ENCODE results near the gene MOV10L1. TPM values are rescaled to one million over a fixed set of nuclear protein-coding genes. Genes with fewer than 3 reads are reported as not detected.

MOV10L1 gene
- total and polyA plus RNA-seq, 9 of the 15 experiments (the other 6 are each of a cell fraction or from before 2014, with no cell fraction given): 0.06 to 0.43 (median 0.15) TPM

GRCh38 chr22:50210378-50211139 lies 120.8 kb downstream of the MOV10L1 start:
- intact Hi-C loops (cut with micrococcal nuclease): no loop called here
- H3K27ac ChIP-seq (ENCODE audit: extremely low read depth, low read depth, low read length): no peak overlapping the region

More at GRCh38 chr22:50210378-50211139, 120.8 kb downstream of the MOV10L1 start:
- TF ChIP-seq RBM22 (IDR thresholded peaks at IDR 0.05; ENCODE audit: low read depth, low read length, poor library complexity, severe bottlenecking) (peak; percentile 63), POLR2G (IDR thresholded peaks at IDR 0.05; ENCODE audit: low read depth, low read length) (peak; percentile 69), ZNF398 (CRISPR knock-in tag; IDR thresholded peaks at IDR 0.05) (no peak)
- ChIA-PET POLR2A (no interaction called here), CTCF (ENCODE audit: low intra/inter-chr PET ratio) (interaction anchor here (0.6 to 2.4 kb wide), 3 partner anchors 40 to 64 kb away, joined by 3 to 12 read pairs (median 10); partner anchors contain the start of gene PANX2)
- H2AFZ ChIP-seq (ENCODE audit: low read depth, low read length): no peak overlapping the region
- H3K9ac ChIP-seq (ENCODE audit: insufficient read depth in 1 of 2, low read depth in 2 of 2, low read length in 2 of 2): no peak overlapping the region
- no peak for DNase-seq (ENCODE audit: extremely low read depth in 1 of 4, low spot score in 3 of 4)
- peaks cover 64% of the 10 kb centered on the region for H3K36me3 ChIP-seq (ENCODE audit: control insufficient read depth, insufficient read depth, low read length)
- H3K79me2 ChIP-seq (ENCODE audit: control insufficient read depth, insufficient read depth, low read length): peaks cover 13% of the 10 kb centered on the region; the same call in 2 of the 3 replicates
- in situ Hi-C loops (cut with MboI): loop anchor here (5.0 kb wide), 1 partner anchor 68 kb away; no protein-coding TSS in a partner anchor
- 93% methylated on average over 11 of the region's 32 CpGs for WGBS (ENCODE audit: insufficient coverage, low coverage, missing lambda C conversion rate)
- H3K4me1 ChIP-seq (replicated peaks in 1 of 2; ENCODE audit: control insufficient read depth in 2 of 2, insufficient read depth in 2 of 2, low read length in 2 of 2): peaks cover 0 to 36% of the 10 kb centered on the region in 2 experiments; a peak in 2 of 5 replicates
- ATAC-seq: no peak
- BruUV-seq (replicated peaks): no TSS peak
- 0 out of 2 replicates have a peak, but pooled peaks cover 2% of the 10 kb centered on the region for H3K9me3 ChIP-seq (replicated peaks; ENCODE audit: control insufficient read depth, insufficient read depth, low read depth, low read length)
- 0 out of 2 replicates have a peak, but pooled peaks cover 3% of the 10 kb centered on the region for H4K20me1 ChIP-seq (replicated peaks; ENCODE audit: control insufficient read depth, insufficient read depth, low read length)
- FAIRE-seq: no peak
- no peaks in the 10 kb centered on the region for H3K9me1 ChIP-seq (ENCODE audit: control insufficient read depth, insufficient read depth, low read length)
- no peaks in the 10 kb centered on the region for H3K27me3 ChIP-seq (ENCODE audit: control insufficient read depth in 2 of 2, insufficient read depth in 2 of 2, low read length in 2 of 2)
- no peak overlapping the region for H3K4me3 ChIP-seq
- no peak overlapping the region for H3K4me2 ChIP-seq (ENCODE audit: insufficient read depth, low read length)

All from K562 (cell line).